ENCODE data around the gene DHX15. TPM values are rescaled to one million over a fixed set of nuclear protein-coding genes. Genes with fewer than 3 reads are reported as not detected.

DHX15 gene
- total and polyA plus RNA-seq, 2 of the 13 experiments (the other 11 are each of a cell fraction or from before 2014, with no cell fraction given), result 92.9 to 165 TPM

- 98% methylated on average over 2 of the region's 2 CpGs for WGBS (ENCODE audit: low lambda C conversion rate)
- Histone ChIP-seq H3K79me2 (ENCODE audit: insufficient read depth, low read length) (no peaks in the 10 kb centered on the region), H3K4me3 (replicated peaks in 1 of 3; ENCODE audit: insufficient read depth in 1 of 3, low read depth in 2 of 3, low read length in 3 of 3) (no peak overlapping the region), H3K27ac (ENCODE audit: extremely low read length, insufficient read depth, low read length) (no peak overlapping the region), H2AFZ (ENCODE audit: low read length) (no peak overlapping the region), H3K36me3 (replicated peaks in 1 of 2; ENCODE audit: control insufficient read depth in 1 of 2, insufficient read depth in 2 of 2, low read length in 2 of 2) (peaks cover 0 to 26% of the 10 kb centered on the region in 2 experiments; a peak in 3 of 5 replicates), H3K9ac (ENCODE audit: insufficient read depth, low read depth, low read length) (no peak overlapping the region), H3K4me2 (ENCODE audit: low read depth, low read length) (no peak overlapping the region), H3K4me1 (ENCODE audit: insufficient read depth, low read length) (no peaks in the 10 kb centered on the region), H3K9me3 (ENCODE audit: low read length) (no peaks in the 10 kb centered on the region), H4K20me1 (ENCODE audit: insufficient read depth, low read length) (no peaks in the 10 kb centered on the region), H3K27me3 (ENCODE audit: control insufficient read depth in 1 of 2, insufficient read depth in 2 of 2, low read length in 2 of 2) (no peaks in the 10 kb centered on the region)
- FAIRE-seq (no peak), DNase-seq (ENCODE audit: low spot score) (no peak), ATAC-seq (no peak)
- no TSS peak for BruUV-seq (replicated peaks)
- TF ChIP-seq YEATS4 (CRISPR knock-in tag; IDR thresholded peaks at IDR 0.05; ENCODE audit: borderline replicate concordance) (no peak), ZNF136 (CRISPR knock-in tag; IDR thresholded peaks at IDR 0.05; ENCODE audit: low read depth) (no peak), ZNF383 (CRISPR knock-in tag; IDR thresholded peaks at IDR 0.05; ENCODE audit: borderline replicate concordance) (no peak), ZNF549 (CRISPR knock-in tag; IDR thresholded peaks at IDR 0.05) (no peak), TP53 (CRISPR knock-in tag; conservative IDR thresholded peaks at IDR 0.05) (no peak), ZNF672 (CRISPR knock-in tag; IDR thresholded peaks at IDR 0.05) (no peak), KAT8 (CRISPR knock-in tag; IDR thresholded peaks at IDR 0.05) (no peak), ZNF569 (CRISPR knock-in tag; IDR thresholded peaks at IDR 0.05; ENCODE audit: borderline replicate concordance) (no peak), TAF15 (IDR thresholded peaks at IDR 0.05; ENCODE audit: low read depth, low read length, poor library complexity, severe bottlenecking) (no peak), ATF6 (CRISPR knock-in tag; conservative IDR thresholded peaks at IDR 0.05) (no peak), ARID3A (IDR thresholded peaks at IDR 0.05; ENCODE audit: low read depth, low read length) (no peak), ARNT (IDR thresholded peaks at IDR 0.05) (no peak), RFXANK (CRISPR knock-in tag; IDR thresholded peaks at IDR 0.05) (no peak)
- ChIA-PET CTCF (ENCODE audit: low intra/inter-chr PET ratio, low total read pairs) (no interaction called here), POLR2A (no interaction called here)
- in situ Hi-C loops (cut with HindIII; ENCODE audit: extremely low pct_ligation_motif_present, low pct_unique_long_range_greater_than_20kb) (no loop called here), intact Hi-C loops (cut with micrococcal nuclease; ENCODE audit: unreplicated experiment) (no loop called here)
Measured at GRCh38 chr4:24521544-24521943, 62.8 kb downstream of the DHX15 start.

Measured in HepG2 (cell line).